HPDE6-E6E7 (cell line): Measurements from ENCODE around the gene CHERP.
"Not testable (repeated sequence)": the region's sequence is repeated elsewhere in the genome, so short reads cannot be mapped to it uniquely, and the experiment has no call there.

ENCODE experiments used
- DNase-seq: peaks from one replicate; pipeline ENCODE4 v3.0.0; 2011; ENCODE audit warnings: missing footprints; ENCODE audit errors: extremely low spot score

CHERP gene

GRCh38 chr19:16476401-16476800, 65.8 kb downstream of the CHERP start:
- DNase-seq: no peak

DNA sequence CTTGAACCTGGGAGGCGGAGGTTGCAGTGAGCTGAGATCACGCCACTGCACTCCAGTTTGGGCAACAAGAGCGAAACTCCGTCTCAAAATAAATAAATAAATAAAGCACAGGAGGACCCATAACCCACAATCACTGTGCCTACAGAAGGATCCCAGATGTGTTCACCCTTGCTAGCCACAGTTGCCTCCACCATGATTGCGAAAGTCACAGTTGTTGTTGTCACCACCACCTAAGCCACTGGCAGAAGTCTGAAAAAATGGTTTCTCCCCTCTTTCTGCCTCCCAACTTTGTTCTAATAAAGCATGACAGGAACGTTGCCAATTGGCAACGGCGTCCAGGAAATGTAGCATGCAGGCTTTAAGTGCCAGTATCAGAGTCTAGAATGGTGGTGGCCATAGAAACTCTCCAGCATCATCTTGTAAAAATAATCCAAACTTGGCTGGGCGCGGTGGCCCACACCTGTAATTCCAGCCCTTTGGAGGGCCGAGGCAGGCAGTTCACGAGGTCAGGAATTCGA, 68.3 kb downstream of the CHERP start:
- no peak for DNase-seq

GRCh38 chr19:16472992-16473391, 69.2 kb downstream of the CHERP start:
- no peak for DNase-seq

- not testable (repeated sequence) for DNase-seq
Observed at GRCh38 chr19:16472559-16472899, 69.7 kb downstream of the CHERP start.

DNA sequence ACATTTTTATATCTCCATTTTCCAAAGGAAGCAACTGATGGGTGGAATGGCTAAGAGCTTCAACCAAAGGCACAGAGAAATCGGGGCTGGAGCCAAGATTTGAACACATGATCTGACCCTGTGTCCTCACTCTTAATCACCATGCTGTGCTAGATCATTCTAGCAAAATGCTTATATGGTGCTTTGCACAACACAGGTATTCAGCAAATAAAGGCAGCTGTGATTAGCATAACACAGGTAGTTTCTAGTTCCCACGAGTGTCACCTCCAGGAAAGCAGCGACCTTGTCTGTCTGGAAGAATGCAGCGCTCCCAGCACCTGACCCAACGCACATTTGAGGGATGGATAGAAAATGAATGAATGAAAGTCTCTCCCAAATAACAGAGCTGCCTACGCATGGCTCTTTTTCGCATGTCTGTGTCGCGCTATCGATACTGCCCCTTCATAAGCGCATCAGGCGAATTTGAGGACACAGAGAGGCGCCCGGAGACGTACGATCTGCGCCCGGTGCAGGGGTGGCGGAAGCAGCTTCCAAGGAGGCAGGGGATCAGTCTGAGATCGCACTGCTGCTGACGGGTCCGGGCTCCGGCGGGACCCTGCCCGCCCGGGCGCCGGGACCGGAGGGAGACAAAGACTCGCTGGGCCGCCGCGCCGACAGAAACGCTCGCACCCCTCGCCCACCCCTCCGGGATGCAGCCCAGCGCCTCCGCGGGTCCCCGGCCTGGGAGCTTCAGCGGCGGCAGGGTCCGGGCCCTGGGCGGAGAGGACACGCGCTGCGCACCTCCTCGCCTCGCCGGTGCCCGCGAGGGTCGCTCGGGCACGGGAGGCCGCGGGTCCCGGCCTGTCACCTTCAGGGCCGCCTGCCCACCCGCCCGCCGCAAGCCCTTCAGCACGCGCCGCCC, 71.1 kb downstream of the CHERP start:
- no peak for DNase-seq

DNA sequence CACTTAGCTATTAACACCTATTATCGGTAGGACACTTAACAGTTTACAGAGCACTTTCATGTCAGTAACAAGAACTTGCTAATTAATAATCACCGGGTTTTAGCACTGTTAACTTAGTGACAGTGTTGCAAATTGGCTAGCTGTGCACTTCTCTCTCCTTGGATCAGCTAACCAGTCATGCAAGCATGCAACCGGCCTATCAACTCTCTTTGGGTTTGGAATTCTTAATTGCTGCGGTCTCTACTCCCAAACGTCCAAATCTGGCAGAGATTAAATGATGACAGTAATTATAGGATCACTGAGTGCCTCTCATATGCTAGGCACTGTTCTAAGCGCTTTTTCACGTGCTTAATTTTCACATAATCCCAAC, 71.7 kb downstream of the CHERP start:
- DNase-seq: no peak
